ENCODE data around the gene FBXW12. TPM values are rescaled to one million over a fixed set of nuclear protein-coding genes. Genes with fewer than 3 reads are reported as not detected.

The FBXW12 gene
- total and polyA plus RNA-seq, 2 donors (not counting 1 experiment from before 2014, with no cell fraction given): not detected

DNA sequence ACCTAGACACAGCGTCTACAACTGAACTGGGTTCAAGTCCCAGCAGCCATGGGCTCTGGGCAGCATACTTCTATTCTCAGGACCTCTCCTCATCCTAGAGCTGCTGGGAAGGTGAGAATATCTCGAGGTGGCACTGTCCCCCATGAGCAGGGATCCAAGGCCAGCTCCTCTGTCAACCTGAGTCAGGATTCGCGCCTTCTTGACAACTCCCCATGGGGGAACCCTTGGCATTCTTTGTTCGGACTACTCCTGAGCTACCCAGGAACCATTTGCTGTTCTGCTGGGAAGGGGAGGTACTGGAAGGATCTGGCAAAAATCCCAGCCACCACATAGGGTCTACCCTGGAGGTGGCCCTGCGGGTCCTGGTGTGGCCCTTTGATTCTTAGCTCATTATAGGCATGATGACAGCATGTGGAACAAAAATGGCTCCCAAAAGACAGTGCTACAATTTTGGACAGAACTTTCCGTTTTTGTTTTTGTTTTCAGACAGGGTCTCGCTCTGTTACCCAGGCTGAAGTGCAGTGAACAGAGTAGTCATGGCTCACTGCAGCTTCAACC lies 35.6 kb downstream of the FBXW12 start:
- Histone ChIP-seq H3K4me2 (replicated peaks; ENCODE audit: low read depth, low read length, poor library complexity, severe bottlenecking) (no peak overlapping the region), H3K9me3 (ENCODE audit: control extremely low read depth in 1 of 3, control insufficient read depth in 2 of 3, insufficient read depth in 1 of 3, low read length in 2 of 3) (no peaks in the 10 kb centered on the region), H3K9ac (ENCODE audit: low read length) (no peak overlapping the region), H3K27ac (ENCODE audit: low read length in 2 of 2) (no peak overlapping the region), H3K4me3 (ENCODE audit: control extremely low read depth in 1 of 5, extremely low read depth in 1 of 5, insufficient read depth in 1 of 5, low read depth in 2 of 5, low read length in 4 of 5) (no peak overlapping the region), H3K27me3 (replicated peaks in 1 of 4; ENCODE audit: control extremely low read depth in 1 of 4, control insufficient read depth in 3 of 4, insufficient read depth in 4 of 4, low read length in 3 of 4) (no peaks in the 10 kb centered on the region), H2AFZ (ENCODE audit: insufficient read depth, low read depth, low read length, poor library complexity, severe bottlenecking) (no peak overlapping the region), H4K20me1 (ENCODE audit: control insufficient read depth, insufficient read depth, low read length, poor library complexity, severe bottlenecking) (no peaks in the 10 kb centered on the region), H3K79me2 (ENCODE audit: control insufficient read depth, insufficient read depth, low read length) (no peaks in the 10 kb centered on the region), H3K36me3 (replicated peaks in 1 of 2; ENCODE audit: control extremely low read depth in 1 of 2, control insufficient read depth in 1 of 2, extremely low read depth in 1 of 2, insufficient read depth in 2 of 2, low read length in 1 of 2) (no peaks in the 10 kb centered on the region), H3K4me1 (ENCODE audit: control insufficient read depth in 2 of 2, insufficient read depth in 2 of 2, low read length in 2 of 2) (no peaks in the 10 kb centered on the region)
- Mint-ChIP-seq H3K4me3 (no peak overlapping the region), H3K27ac (no peak overlapping the region), H3K9me3 (ENCODE audit: insufficient read depth) (no peaks in the 10 kb centered on the region), H3K27me3 (no peaks in the 10 kb centered on the region), H3K4me1 (no peaks in the 10 kb centered on the region)
- DNase-seq (no peak), ATAC-seq (ENCODE audit: low read depth) (no peak)
- intact Hi-C loops (cut with micrococcal nuclease): no loop called here
- ChIA-PET POLR2A (no interaction called here), CTCF (interaction anchor here (1.1 to 2.0 kb wide), 5 partner anchors 28 to 141 kb away, joined by 3 to 12 read pairs (median 6); no protein-coding TSS in a partner anchor)
- WGBS (ENCODE audit: insufficient coverage): 80% methylated on average over 5 of the region's 8 CpGs
- TF ChIP-seq EZH2 (IDR thresholded peaks at IDR 0.05; ENCODE audit: borderline replicate concordance, insufficient read depth, low read depth, low read length, poor library complexity, severe bottlenecking): no peak
- TF ChIP-seq, protein P1, sequence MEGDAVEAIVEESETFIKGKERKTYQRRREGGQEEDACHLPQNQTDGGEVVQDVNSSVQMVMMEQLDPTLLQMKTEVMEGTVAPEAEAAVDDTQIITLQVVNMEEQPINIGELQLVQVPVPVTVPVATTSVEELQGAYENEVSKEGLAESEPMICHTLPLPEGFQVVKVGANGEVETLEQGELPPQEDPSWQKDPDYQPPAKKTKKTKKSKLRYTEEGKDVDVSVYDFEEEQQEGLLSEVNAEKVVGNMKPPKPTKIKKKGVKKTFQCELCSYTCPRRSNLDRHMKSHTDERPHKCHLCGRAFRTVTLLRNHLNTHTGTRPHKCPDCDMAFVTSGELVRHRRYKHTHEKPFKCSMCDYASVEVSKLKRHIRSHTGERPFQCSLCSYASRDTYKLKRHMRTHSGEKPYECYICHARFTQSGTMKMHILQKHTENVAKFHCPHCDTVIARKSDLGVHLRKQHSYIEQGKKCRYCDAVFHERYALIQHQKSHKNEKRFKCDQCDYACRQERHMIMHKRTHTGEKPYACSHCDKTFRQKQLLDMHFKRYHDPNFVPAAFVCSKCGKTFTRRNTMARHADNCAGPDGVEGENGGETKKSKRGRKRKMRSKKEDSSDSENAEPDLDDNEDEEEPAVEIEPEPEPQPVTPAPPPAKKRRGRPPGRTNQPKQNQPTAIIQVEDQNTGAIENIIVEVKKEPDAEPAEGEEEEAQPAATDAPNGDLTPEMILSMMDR (IDR thresholded peaks at IDR 0.05): no peak

DNA sequence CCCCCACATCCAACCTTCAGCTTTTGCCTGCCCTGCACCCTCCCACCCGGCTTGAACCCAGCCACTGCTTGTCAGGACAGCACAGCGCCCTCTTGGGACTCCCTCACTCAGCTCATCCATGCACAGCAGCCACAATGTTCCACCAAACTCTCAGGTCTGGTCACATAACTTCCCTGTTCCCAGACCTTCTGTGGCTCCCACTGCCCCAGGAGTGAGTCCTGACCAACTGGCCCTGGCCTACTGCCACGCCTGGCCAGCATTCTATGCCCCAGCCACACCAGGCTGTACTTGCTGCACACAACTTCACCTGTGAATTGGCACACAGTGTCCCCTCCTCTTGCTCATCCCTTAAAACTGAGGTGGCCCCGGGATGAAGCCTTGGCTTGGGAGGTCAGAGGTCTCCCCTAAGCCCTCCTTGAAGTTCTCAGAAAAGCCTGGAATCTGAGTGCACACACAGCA lies 36.8 kb downstream of the FBXW12 start:
- no peak for TF ChIP-seq EZH2 (IDR thresholded peaks at IDR 0.05; ENCODE audit: borderline replicate concordance, insufficient read depth, low read depth, low read length, poor library complexity, severe bottlenecking)
- TF ChIP-seq, protein P1 (IDR thresholded peaks at IDR 0.05): no peak
- no peak overlapping the region for H2AFZ ChIP-seq (ENCODE audit: insufficient read depth, low read depth, low read length, poor library complexity, severe bottlenecking)
- WGBS (ENCODE audit: insufficient coverage): 81% methylated on average over 4 of the region's 4 CpGs
- no peaks in the 10 kb centered on the region for H3K9me3 ChIP-seq (ENCODE audit: control extremely low read depth in 1 of 3, control insufficient read depth in 2 of 3, insufficient read depth in 1 of 3, low read length in 2 of 3)
- no peaks in the 10 kb centered on the region for H3K79me2 ChIP-seq (ENCODE audit: control insufficient read depth, insufficient read depth, low read length)
- no peak overlapping the region for H3K27ac ChIP-seq (ENCODE audit: low read length in 2 of 2)
- ChIA-PET CTCF (interaction anchor here (0.9 to 1.8 kb wide), 3 partner anchors 8 to 107 kb away, joined by 3 to 12 read pairs (median 7); no protein-coding TSS in a partner anchor), POLR2A (no interaction called here)
- DNase-seq (no peak), ATAC-seq (ENCODE audit: low read depth) (no peak)
- H3K9ac ChIP-seq (ENCODE audit: low read length): no peak overlapping the region
- H3K4me1 ChIP-seq (ENCODE audit: control insufficient read depth in 2 of 2, insufficient read depth in 2 of 2, low read length in 2 of 2): no peaks in the 10 kb centered on the region
- no peak overlapping the region for H3K27ac Mint-ChIP-seq
- no peak overlapping the region for H3K4me3 ChIP-seq (ENCODE audit: control extremely low read depth in 1 of 5, extremely low read depth in 1 of 5, insufficient read depth in 1 of 5, low read depth in 2 of 5, low read length in 4 of 5)
- H3K4me3 Mint-ChIP-seq: no peak overlapping the region
- intact Hi-C loops (cut with micrococcal nuclease): no loop called here
- no peaks in the 10 kb centered on the region for H3K27me3 Mint-ChIP-seq
- H3K36me3 ChIP-seq (replicated peaks in 1 of 2; ENCODE audit: control extremely low read depth in 1 of 2, control insufficient read depth in 1 of 2, extremely low read depth in 1 of 2, insufficient read depth in 2 of 2, low read length in 1 of 2): no peaks in the 10 kb centered on the region
- no peak overlapping the region for H3K4me2 ChIP-seq (replicated peaks; ENCODE audit: low read depth, low read length, poor library complexity, severe bottlenecking)
- H3K27me3 ChIP-seq (replicated peaks in 1 of 4; ENCODE audit: control extremely low read depth in 1 of 4, control insufficient read depth in 3 of 4, insufficient read depth in 4 of 4, low read length in 3 of 4): no peaks in the 10 kb centered on the region
- H3K9me3 Mint-ChIP-seq (ENCODE audit: insufficient read depth): no peaks in the 10 kb centered on the region
- no peaks in the 10 kb centered on the region for H4K20me1 ChIP-seq (ENCODE audit: control insufficient read depth, insufficient read depth, low read length, poor library complexity, severe bottlenecking)
- no peaks in the 10 kb centered on the region for H3K4me1 Mint-ChIP-seq

All from B cell (primary cell).